IMR-90 (cell line): Measurements from ENCODE around the gene CTAGE6. TPM values are rescaled to one million over a fixed set of nuclear protein-coding genes. Genes with fewer than 3 reads are reported as not detected.
"Not testable (repeated sequence)": the region's sequence is repeated elsewhere in the genome, so short reads cannot be mapped to it uniquely, and the experiment has no call there.

Experiments used
- ATAC-seq: fragments of 200-7000 bp; cut with Tn5 transposase; 2 replicates; pipeline ENCODE4 v1.9.1; 2020; ENCODE audit warnings: low read depth, mild to moderate bottlenecking, moderate library complexity
- BruUV-seq: library from RNA; stranded (reverse); fragments of 400-500 nt; replicated peaks from 2 replicates; lab custom pipeline; 2021; lab: Mats Ljungman, UMichigan
- CTCF ChIA-PET: fragments of 300-600 bp; formaldehyde crosslinking; extraction: SDS; loops from one replicate; lab custom pipeline; 2021; ENCODE audit warnings: antibody characterized with exemption; lab: Yijun Ruan, JAX
- POLR2A ChIA-PET: fragments of 300-600 bp; sonication (Branson Sonifier 250); formaldehyde crosslinking; loops from one replicate; lab custom pipeline; 2022; ENCODE audit warnings: antibody characterized with exemption; ENCODE audit not compliant: unreplicated experiment; lab: Charles Lee
- DNase-seq: peaks from one replicate; pipeline ENCODE4 v3.0.0; 2013
- H2AFZ ChIP-seq: replicated peaks from 2 replicates; pipeline ENCODE3; 2013; ENCODE audit warnings: low read length, mild to moderate bottlenecking; ENCODE audit not compliant: poor library complexity
- H2AK5ac ChIP-seq: 2 replicates; pipeline ENCODE4 v1.6.1; 2013; ENCODE audit warnings: low read depth, low read length, inconsistent platforms
- H2AK9ac ChIP-seq: replicated peaks from 2 replicates; pipeline ENCODE3; 2013; ENCODE audit warnings: mild to moderate bottlenecking, low read depth, low read length, moderate library complexity; ENCODE audit not compliant: poor library complexity
- H2BK120ac ChIP-seq: 2 replicates; pipeline ENCODE4 v1.6.1; 2013; ENCODE audit warnings: low read depth, low read length, inconsistent platforms
- H2BK15ac ChIP-seq: 3 replicates; pipeline ENCODE4 v1.6.1; 2013; ENCODE audit warnings: low read depth, low read length, inconsistent platforms
- H2BK20ac ChIP-seq: 2 replicates; pipeline ENCODE4 v1.6.1; 2013; ENCODE audit warnings: low read depth, mild to moderate bottlenecking, inconsistent platforms, low read length, moderate library complexity
- H2BK5ac ChIP-seq: 2 replicates; pipeline ENCODE4 v1.6.1; 2013; ENCODE audit warnings: mild to moderate bottlenecking, low read depth, low read length, inconsistent platforms; ENCODE audit not compliant: poor library complexity, severe bottlenecking
- H3K14ac ChIP-seq: replicated peaks from 2 replicates; pipeline ENCODE4 v1.6.1; 2013; ENCODE audit warnings: low read depth, low read length, inconsistent platforms
- H3K18ac ChIP-seq: 2 replicates; pipeline ENCODE4 v1.6.1; 2013; ENCODE audit warnings: low read depth, low read length, control low read depth
- H3K23ac ChIP-seq: 2 replicates; pipeline ENCODE4 v1.6.1; 2013; ENCODE audit warnings: low read depth, low read length, inconsistent platforms
- H3K27ac ChIP-seq: 2 replicates; pipeline ENCODE4 v1.5.1; 2013; ENCODE audit warnings: mild to moderate bottlenecking, control low read depth, low read length; ENCODE audit not compliant: insufficient read depth
- H3K27me3 ChIP-seq: 2 replicates; pipeline ENCODE4 v1.6.1; 2013; ENCODE audit warnings: low read length; ENCODE audit not compliant: control insufficient read depth, insufficient read depth
- H3K36me3 ChIP-seq: 2 replicates; pipeline ENCODE4 v1.6.1; 2013; ENCODE audit warnings: low read length, mixed read lengths; ENCODE audit not compliant: control insufficient read depth, insufficient read depth
- H3K4ac ChIP-seq: 2 replicates; pipeline ENCODE4 v1.6.1; 2013; ENCODE audit warnings: low read depth, low read length, inconsistent platforms
- H3K4me1 ChIP-seq: 2 replicates; pipeline ENCODE4 v1.6.1; 2013; ENCODE audit warnings: low read length, mixed read lengths; ENCODE audit not compliant: control insufficient read depth, insufficient read depth
- H3K4me2 ChIP-seq: 2 replicates; pipeline ENCODE4 v1.6.1; 2013; ENCODE audit warnings: low read depth, mild to moderate bottlenecking, control low read depth, low read length, moderate library complexity
- H3K4me3 ChIP-seq: 2 replicates; pipeline ENCODE4 v1.5.1; 2013; ENCODE audit warnings: low read depth, mild to moderate bottlenecking, control low read depth, low read length, moderate library complexity; ENCODE audit not compliant: insufficient read depth
- H3K56ac ChIP-seq: 2 replicates; pipeline ENCODE4 v1.6.1; 2013; ENCODE audit warnings: low read length, inconsistent platforms; ENCODE audit not compliant: insufficient read depth; ENCODE audit errors: extremely low read depth
- H3K79me1 ChIP-seq, 2 experiments: 2 replicates each; pipeline ENCODE4 v1.6.1; 2013; ENCODE audit warnings: low read length in 2 of 2, inconsistent platforms in 1 of 2, low read depth in 1 of 2
- H3K9ac ChIP-seq: 2 replicates; pipeline ENCODE4 v1.6.1; 2013; ENCODE audit warnings: low read depth, low read length, control low read depth
- H3K9me1 ChIP-seq: 2 replicates; pipeline ENCODE4 v1.6.1; 2013; ENCODE audit warnings: low read length, inconsistent platforms; ENCODE audit not compliant: insufficient read depth
- H3K9me3 ChIP-seq: 2 replicates; pipeline ENCODE4 v1.6.1; 2013; ENCODE audit warnings: low read length; ENCODE audit not compliant: control insufficient read depth, insufficient read depth
- H4K20me1 ChIP-seq: 2 replicates; pipeline ENCODE4 v1.6.1; 2013; ENCODE audit warnings: low read length, inconsistent platforms; ENCODE audit not compliant: insufficient read depth
- H4K5ac ChIP-seq: 2 replicates; pipeline ENCODE4 v1.6.1; 2013; ENCODE audit warnings: mild to moderate bottlenecking, low read depth, low read length, control low read depth
- H4K8ac ChIP-seq, 2 experiments: 2 replicates each; pipeline ENCODE4 v1.6.1; 2013; ENCODE audit warnings: low read depth in 2 of 2, low read length in 2 of 2, control low read depth in 1 of 2, inconsistent platforms in 1 of 2
- H4K91ac ChIP-seq: 2 replicates; pipeline ENCODE4 v1.6.1; 2013; ENCODE audit warnings: low read depth, low read length, inconsistent platforms; ENCODE audit not compliant: insufficient read depth
- WGBS, 2 experiments: methylation state at CpG; one replicate each; pipeline versions ENCODE4 v1.1.5 to v1.1.7; 2013; ENCODE audit warnings: missing lambda C conversion rate in 2 of 2; ENCODE audit not compliant: insufficient read length in 1 of 2; ENCODE audit errors: extremely low coverage in 2 of 2; 5-methylcytosine and 5-hydroxymethylcytosine counted together
- dilution Hi-C: fragments of 300-500 bp; cut with HindIII; formaldehyde crosslinking; loops from one replicate; pipeline ENCODE4 v1.14.3; 2018; ENCODE audit warnings: low sequenced_read_pairs; ENCODE audit not compliant: unreplicated experiment
- in situ Hi-C: fragments of 300-500 bp; cut with MboI; formaldehyde crosslinking; loops from 3 replicates; pipeline ENCODE4 v1.14.3; 2019; ENCODE audit warnings: low sequenced_read_pairs, inconsistent platforms, mixed read lengths
- intact Hi-C: fragments of 100-400 bp; cut with micrococcal nuclease; formaldehyde crosslinking; loops from 2 replicates; pipeline ENCODE4 v1.10.0; 2022
- polyA plus RNA-seq, 3 experiments: library from polyadenylated mRNA; depleted of rRNA; stranded (reverse); fragments of >200 nt; gene quantifications; 2 replicates each; pipeline ENCODE4 v1.2.3, GENCODE V29; 2012; ENCODE audit warnings: low replicate concordance in 1 of 3
- total RNA-seq: library from RNA; depleted of rRNA; stranded (reverse); fragments of >200 nt; gene quantifications from 2 replicates; pipeline ENCODE4 v1.2.3, GENCODE V29; 2012

The CTAGE6 gene
- total and polyA plus RNA-seq, 2 of the 4 experiments (the other 2 are of a cell fraction): 0.10 to 0.18 TPM

GRCh38 chr7:143772738-143773468 lies 15.4 kb upstream of the CTAGE6 start:
- dilution Hi-C loops, H2AK5ac ChIP-seq, H3K23ac ChIP-seq, H4K8ac ChIP-seq, H2BK120ac ChIP-seq, intact Hi-C loops, H3K9ac ChIP-seq, H3K56ac ChIP-seq, CTCF ChIA-PET, H3K14ac ChIP-seq, H4K5ac ChIP-seq, ATAC-seq, H2AK9ac ChIP-seq, POLR2A ChIA-PET, H4K91ac ChIP-seq, H3K18ac ChIP-seq, H3K27me3 ChIP-seq, BruUV-seq, in situ Hi-C loops, H3K27ac ChIP-seq, H3K4me2 ChIP-seq, H3K4me1 ChIP-seq, H3K9me3 ChIP-seq, H3K79me1 ChIP-seq, H2AFZ ChIP-seq, H3K4me3 ChIP-seq, H2BK20ac ChIP-seq, DNase-seq, H3K36me3 ChIP-seq, H2BK5ac ChIP-seq, H3K4ac ChIP-seq, H2BK15ac ChIP-seq, H4K20me1 ChIP-seq, H3K9me1 ChIP-seq: not testable (repeated sequence)
- no CpG with 5 or more reads among the region's 5 CpGs for WGBS, 2 experiments

DNA sequence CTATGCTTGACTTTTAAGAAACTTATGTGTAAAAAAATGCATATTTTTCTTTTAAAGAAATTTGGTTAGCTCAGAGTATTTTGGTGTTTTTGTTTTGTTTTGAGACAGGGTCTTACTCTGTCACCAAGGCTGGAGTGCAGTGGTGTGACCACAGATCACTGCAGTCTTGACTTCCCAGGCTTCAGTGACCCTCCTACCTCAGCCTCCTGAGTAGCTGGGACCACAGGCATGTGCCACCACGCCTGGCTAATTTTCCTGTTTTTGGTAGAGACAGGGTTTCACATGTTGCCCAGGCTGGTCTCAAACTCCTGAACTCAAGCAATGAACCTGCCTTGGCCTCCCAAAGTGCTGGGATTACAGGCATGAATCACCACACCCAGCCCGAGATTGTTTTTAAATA lies 10.0 kb upstream of the CTAGE6 start:
- H3K27me3 ChIP-seq, H3K9me3 ChIP-seq, H3K14ac ChIP-seq, H2BK5ac ChIP-seq, H3K4me2 ChIP-seq, H2AFZ ChIP-seq, H3K4ac ChIP-seq, H3K56ac ChIP-seq, DNase-seq, POLR2A ChIA-PET, H2BK120ac ChIP-seq, H2AK5ac ChIP-seq, H3K4me1 ChIP-seq, H3K23ac ChIP-seq, H3K4me3 ChIP-seq, H4K20me1 ChIP-seq, in situ Hi-C loops, H3K18ac ChIP-seq, H2AK9ac ChIP-seq, H3K9ac ChIP-seq, H3K36me3 ChIP-seq, H4K91ac ChIP-seq, H4K8ac ChIP-seq, H4K5ac ChIP-seq, H2BK15ac ChIP-seq, BruUV-seq, H3K9me1 ChIP-seq, ATAC-seq, CTCF ChIA-PET, H2BK20ac ChIP-seq, intact Hi-C loops, dilution Hi-C loops, H3K27ac ChIP-seq, H3K79me1 ChIP-seq: not testable (repeated sequence)
- no CpG with 5 or more reads among the region's 2 CpGs for WGBS, 2 experiments
